Measurements from ENCODE around the gene SLC23A2.
"Not testable (repeated sequence)": the region's sequence is repeated elsewhere in the genome, so short reads cannot be mapped to it uniquely, and the experiment has no call there.

Gene SLC23A2

GRCh38 chr20:5001174-5002076, at the start of gene SLC23A2:
Gene SLC23A2, minus strand, starts transcription at chr20:5001510. Its CDS starts 68,948 bp downstream, at chr20:4932562.
- DNase-seq, result peak; percentile 58

- DNase-seq, result no peak
Measured at GRCh38 chr20:5046656-5047339, 45.5 kb upstream of the SLC23A2 start.

GRCh38 chr20:5045906-5046305, 44.6 kb upstream of the SLC23A2 start:
- DNase-seq, result no peak

GRCh38 chr20:5044075-5044620, 42.8 kb upstream of the SLC23A2 start:
- no peak for DNase-seq

- no peak for DNase-seq
Measured at GRCh38 chr20:5041433-5041832, 40.1 kb upstream of the SLC23A2 start.

GRCh38 chr20:5040345-5040744, 39.0 kb upstream of the SLC23A2 start:
- no peak for DNase-seq

- no peak for DNase-seq
Measured at GRCh38 chr20:5039889-5040288, 38.6 kb upstream of the SLC23A2 start.

GRCh38 chr20:5039255-5039657, 37.9 kb upstream of the SLC23A2 start:
- DNase-seq, result peak; percentile 38

- no peak for DNase-seq
Measured at GRCh38 chr20:5036828-5037227, 35.5 kb upstream of the SLC23A2 start.

- DNase-seq, result not testable (repeated sequence)
Measured at GRCh38 chr20:5035518-5035917, 34.2 kb upstream of the SLC23A2 start.

GRCh38 chr20:5033566-5033965, 32.3 kb upstream of the SLC23A2 start:
- no peak for DNase-seq

- DNase-seq, result not testable (repeated sequence)
Measured at GRCh38 chr20:5031701-5032100, 30.4 kb upstream of the SLC23A2 start.

GRCh38 chr20:5031206-5031557, 29.9 kb upstream of the SLC23A2 start:
- no peak for DNase-seq

- no peak for DNase-seq
Measured at GRCh38 chr20:5030348-5031205, 29.3 kb upstream of the SLC23A2 start.

- DNase-seq, result not testable (repeated sequence)
Measured at GRCh38 chr20:5028258-5029059, 27.1 kb upstream of the SLC23A2 start.

GRCh38 chr20:5024982-5025381, 23.7 kb upstream of the SLC23A2 start:
- DNase-seq, result no peak

- DNase-seq, result no peak
Measured at GRCh38 chr20:5024103-5024502, 22.8 kb upstream of the SLC23A2 start.

GRCh38 chr20:5023171-5023570, 21.9 kb upstream of the SLC23A2 start:
- DNase-seq, result not testable (repeated sequence)

- DNase-seq, result no peak
Measured at GRCh38 chr20:5020760-5021159, 19.4 kb upstream of the SLC23A2 start.

- DNase-seq, result no peak
Measured at GRCh38 chr20:5013682-5014447, 12.6 kb upstream of the SLC23A2 start.

- DNase-seq, result no peak
Measured at GRCh38 chr20:5008759-5009158, 7.4 kb upstream of the SLC23A2 start.
